Measurements from ENCODE around the gene RABGAP1L. TPM values are rescaled to one million over a fixed set of nuclear protein-coding genes. Genes with fewer than 3 reads are reported as not detected.

Gene RABGAP1L
- total RNA-seq, 6 donors from 2014 or later, result 41.3 to 229 (median 85.3) TPM

DNA sequence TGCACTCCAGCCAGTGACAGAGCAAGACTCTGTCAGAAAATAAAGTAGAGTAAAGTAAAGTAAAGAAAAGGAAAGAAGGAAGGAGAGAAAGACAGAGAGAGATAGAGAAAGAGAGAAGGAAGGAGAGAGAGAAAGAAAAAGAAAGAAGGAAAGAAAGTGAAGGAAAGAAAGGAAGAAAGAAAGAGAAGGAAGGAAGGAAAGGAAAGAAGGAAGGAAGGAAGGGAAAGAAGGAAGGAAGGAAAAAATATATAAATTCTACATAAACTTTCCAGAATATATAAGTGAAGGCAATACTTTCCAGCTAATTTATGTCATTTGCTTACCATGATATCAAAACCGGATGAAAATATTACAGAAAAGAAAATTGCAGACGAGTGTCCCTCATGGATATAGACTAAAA is 216.7 kb downstream of the RABGAP1L start:
- WGBS, 2 donors, result 93 to 95% methylated on average over 2 of the region's 2 CpGs

DNA sequence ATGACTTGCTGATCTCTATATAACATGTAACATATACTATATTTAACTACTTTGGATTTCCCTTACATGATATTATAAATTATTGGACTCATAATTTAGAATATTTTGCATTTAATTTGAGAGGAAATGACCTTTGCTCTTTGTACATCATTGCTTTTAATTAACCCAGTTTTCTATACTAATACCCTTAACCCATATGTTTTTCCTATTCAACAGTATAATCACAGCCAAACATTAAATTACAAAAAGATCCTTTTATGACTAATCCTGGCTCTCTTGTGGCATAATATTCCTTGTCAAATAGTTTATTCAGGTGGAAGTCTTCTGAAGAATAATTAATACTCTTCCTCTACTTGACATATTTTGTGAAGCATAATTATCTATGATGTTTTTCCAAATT is 232.4 kb downstream of the RABGAP1L start:
- no peak for DNase-seq
- no peak for TF ChIP-seq POLR2A (IDR thresholded peaks at IDR 0.05)
- TF ChIP-seq, protein P1, sequence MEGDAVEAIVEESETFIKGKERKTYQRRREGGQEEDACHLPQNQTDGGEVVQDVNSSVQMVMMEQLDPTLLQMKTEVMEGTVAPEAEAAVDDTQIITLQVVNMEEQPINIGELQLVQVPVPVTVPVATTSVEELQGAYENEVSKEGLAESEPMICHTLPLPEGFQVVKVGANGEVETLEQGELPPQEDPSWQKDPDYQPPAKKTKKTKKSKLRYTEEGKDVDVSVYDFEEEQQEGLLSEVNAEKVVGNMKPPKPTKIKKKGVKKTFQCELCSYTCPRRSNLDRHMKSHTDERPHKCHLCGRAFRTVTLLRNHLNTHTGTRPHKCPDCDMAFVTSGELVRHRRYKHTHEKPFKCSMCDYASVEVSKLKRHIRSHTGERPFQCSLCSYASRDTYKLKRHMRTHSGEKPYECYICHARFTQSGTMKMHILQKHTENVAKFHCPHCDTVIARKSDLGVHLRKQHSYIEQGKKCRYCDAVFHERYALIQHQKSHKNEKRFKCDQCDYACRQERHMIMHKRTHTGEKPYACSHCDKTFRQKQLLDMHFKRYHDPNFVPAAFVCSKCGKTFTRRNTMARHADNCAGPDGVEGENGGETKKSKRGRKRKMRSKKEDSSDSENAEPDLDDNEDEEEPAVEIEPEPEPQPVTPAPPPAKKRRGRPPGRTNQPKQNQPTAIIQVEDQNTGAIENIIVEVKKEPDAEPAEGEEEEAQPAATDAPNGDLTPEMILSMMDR (IDR thresholded peaks at IDR 0.05), result no peak
- TF ChIP-seq POLR2AphosphoS5 (IDR thresholded peaks at IDR 0.05), result no peak
- TF ChIP-seq EP300 (IDR thresholded peaks at IDR 0.05), result no peak
- no peak overlapping the region for H3K4me3 ChIP-seq
- H3K27me3 ChIP-seq, result no peaks in the 10 kb centered on the region
- no peak overlapping the region for H3K27ac ChIP-seq
- ATAC-seq (ENCODE audit: low FRiP score in 2 of 2), result no peak
- no peaks in the 10 kb centered on the region for H3K36me3 ChIP-seq
- H3K9me3 ChIP-seq, result peaks cover 0 to 5% (median 0%) of the 10 kb centered on the region in 4 donors
- H3K4me1 ChIP-seq, result no peaks in the 10 kb centered on the region

More for the DNA sequence above, 216.7 kb downstream of the RABGAP1L start:
- H3K4me3 ChIP-seq, result no peak overlapping the region
- no peaks in the 10 kb centered on the region for H3K27me3 ChIP-seq
- H3K36me3 ChIP-seq, result no peaks in the 10 kb centered on the region
- H3K27ac ChIP-seq, result no peak overlapping the region
- no peaks in the 10 kb centered on the region for H3K4me1 ChIP-seq
- no peak for ATAC-seq (ENCODE audit: low FRiP score in 2 of 2)
- TF ChIP-seq EP300 (IDR thresholded peaks at IDR 0.05) (no peak), POLR2AphosphoS5 (IDR thresholded peaks at IDR 0.05) (no peak), POLR2A (IDR thresholded peaks at IDR 0.05) (no peak)
- TF ChIP-seq, protein P1 (IDR thresholded peaks at IDR 0.05), result no peak
- DNase-seq, result no peak
- H3K9me3 ChIP-seq, result no peaks in the 10 kb centered on the region

DNA sequence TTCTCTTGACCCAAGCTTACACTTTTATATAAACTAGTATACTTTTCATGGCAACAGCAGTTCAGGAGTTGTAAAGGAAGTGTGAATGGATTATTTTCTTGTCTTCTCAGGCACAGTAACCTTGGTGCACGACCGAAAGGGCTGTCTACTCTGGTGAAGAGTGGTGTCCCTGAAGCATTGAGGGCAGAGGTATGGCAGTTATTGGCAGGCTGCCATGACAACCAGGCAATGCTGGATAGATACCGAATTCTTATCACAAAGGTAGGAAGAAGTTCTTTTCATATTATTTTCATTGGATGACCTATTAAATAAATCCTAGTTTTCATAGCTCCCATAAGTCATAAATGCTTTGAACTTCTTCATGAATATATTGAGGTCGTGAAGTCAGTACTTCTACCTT is 234.6 kb downstream of the RABGAP1L start:
- TF ChIP-seq EP300 (IDR thresholded peaks at IDR 0.05) (no peak), POLR2A (IDR thresholded peaks at IDR 0.05) (no peak)
- H3K27me3 ChIP-seq, result no peaks in the 10 kb centered on the region
- H3K27ac ChIP-seq, result no peak overlapping the region
- DNase-seq, result no peak
- no peak for ATAC-seq (ENCODE audit: low FRiP score in 2 of 2)
- 96 to 97% methylated on average over 4 of the region's 4 CpGs for WGBS, 2 donors
- H3K36me3 ChIP-seq, result no peaks in the 10 kb centered on the region
- H3K4me3 ChIP-seq, result no peak overlapping the region
- H3K9me3 ChIP-seq, result peaks cover 0 to 5% (median 0%) of the 10 kb centered on the region in 4 donors
- H3K4me1 ChIP-seq, result no peaks in the 10 kb centered on the region

DNA sequence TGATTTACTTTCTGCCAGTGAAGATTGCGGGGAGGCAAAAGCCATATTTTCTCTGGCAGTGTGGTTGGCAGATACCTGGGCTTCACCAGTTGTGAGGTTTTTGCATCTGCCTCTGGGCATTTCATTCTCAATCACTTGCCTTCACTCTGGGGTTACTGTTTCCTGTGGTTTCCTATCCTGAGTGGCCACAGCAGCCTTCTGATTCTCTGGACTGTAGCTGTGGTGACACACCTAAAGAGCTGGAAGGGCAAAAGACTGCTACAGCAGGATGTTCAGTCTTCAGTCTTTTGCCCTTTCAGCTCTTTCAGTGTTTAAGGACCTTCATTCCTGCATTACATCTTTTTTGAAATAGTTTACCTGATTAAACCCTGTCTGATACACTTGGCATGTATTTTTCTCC is 237.9 kb downstream of the RABGAP1L start:
- Histone ChIP-seq H3K27me3 (no peaks in the 10 kb centered on the region), H3K4me3 (no peak overlapping the region), H3K4me1 (no peaks in the 10 kb centered on the region), H3K36me3 (no peaks in the 10 kb centered on the region), H3K9me3 (peaks cover 0 to 5% (median 0%) of the 10 kb centered on the region in 4 donors), H3K27ac (no peak overlapping the region)
- DNase-seq (no peak), ATAC-seq (ENCODE audit: low FRiP score in 2 of 2) (no peak)
- WGBS, 2 donors, result 93 to 100% methylated on average over 1 of the region's 1 CpG
- no peak for TF ChIP-seq POLR2AphosphoS5 (IDR thresholded peaks at IDR 0.05)
- no peak for TF ChIP-seq EP300 (IDR thresholded peaks at IDR 0.05)
- TF ChIP-seq, protein P1 (IDR thresholded peaks at IDR 0.05), result no peak
- no peak for TF ChIP-seq POLR2A (IDR thresholded peaks at IDR 0.05)

DNA sequence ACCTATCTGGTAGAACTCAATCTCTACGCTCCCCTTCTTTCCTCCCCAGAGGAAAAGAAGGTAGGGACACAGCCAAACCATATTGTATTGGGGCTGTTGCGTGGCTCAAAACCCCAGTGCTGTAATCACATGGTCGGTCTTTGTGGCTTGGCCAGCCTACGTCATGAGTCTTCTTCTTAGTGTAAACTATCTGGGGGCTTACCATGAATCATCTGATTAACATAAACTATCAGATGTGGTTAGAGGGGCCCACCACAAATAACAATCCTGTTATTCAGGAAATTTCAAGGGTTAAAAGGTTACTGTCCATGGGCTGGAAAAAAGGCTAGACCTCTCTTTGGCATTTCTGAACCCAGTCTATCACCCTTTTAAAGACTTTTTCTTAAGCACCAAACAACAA is 238.9 kb downstream of the RABGAP1L start:
- TF ChIP-seq EP300 (IDR thresholded peaks at IDR 0.05), result no peak
- no peak for TF ChIP-seq POLR2AphosphoS5 (IDR thresholded peaks at IDR 0.05)
- no peak for TF ChIP-seq POLR2A (IDR thresholded peaks at IDR 0.05)
- TF ChIP-seq, protein P1 (IDR thresholded peaks at IDR 0.05), result no peak
- no peaks in the 10 kb centered on the region for H3K27me3 ChIP-seq
- H3K4me1 ChIP-seq, result no peaks in the 10 kb centered on the region
- no peak for DNase-seq
- no peak overlapping the region for H3K27ac ChIP-seq
- H3K9me3 ChIP-seq, result peaks cover 0 to 5% (median 0%) of the 10 kb centered on the region in 4 donors
- WGBS, 2 donors, result 84 to 95% methylated on average over 4 of the region's 4 CpGs
- H3K36me3 ChIP-seq, result no peaks in the 10 kb centered on the region
- ATAC-seq (ENCODE audit: low FRiP score in 2 of 2), result no peak
- no peak overlapping the region for H3K4me3 ChIP-seq
